Hepatocyte (in vitro differentiated cells): Measurements from ENCODE around the gene DLX3. TPM values are rescaled to one million over a fixed set of nuclear protein-coding genes. Genes with fewer than 3 reads are reported as not detected.

ENCODE experiments used
- DNase-seq: peaks from one replicate; pipeline ENCODE4 v3.0.0-alpha.2; 2016; ENCODE audit warnings: low spot score
- H2AFZ ChIP-seq: fragments of 200-600 bp; sonication (generic); 2 replicates; pipeline ENCODE4 v1.6.0; 2016; ENCODE audit warnings: antibody characterized with exemption, mild to moderate bottlenecking
- H3K27ac ChIP-seq: fragments of 200-600 bp; sonication (generic); 2 replicates; pipeline ENCODE4 v1.5.1; 2016; ENCODE audit warnings: mild to moderate bottlenecking
- H3K27me3 ChIP-seq: fragments of 200-600 bp; sonication (generic); 2 replicates; pipeline ENCODE4 v1.6.1; 2016
- H3K36me3 ChIP-seq: fragments of 200-600 bp; sonication (generic); replicated peaks from 2 replicates; pipeline ENCODE4 v1.5.1; 2016; ENCODE audit warnings: low read depth; ENCODE audit not compliant: insufficient read depth
- H3K4me1 ChIP-seq: fragments of 200-600 bp; sonication (generic); 2 replicates; pipeline ENCODE4 v1.5.1; 2016; ENCODE audit warnings: mild to moderate bottlenecking, moderate library complexity; ENCODE audit not compliant: insufficient read depth
- H3K4me2 ChIP-seq: fragments of 200-600 bp; sonication (generic); 2 replicates; pipeline ENCODE4 v1.6.0; 2016
- H3K4me3 ChIP-seq: fragments of 200-600 bp; sonication (generic); 2 replicates; pipeline ENCODE4 v1.5.1; 2016; ENCODE audit warnings: mild to moderate bottlenecking
- H3K79me2 ChIP-seq: fragments of 200-600 bp; sonication (generic); 2 replicates; pipeline ENCODE4 v1.6.0; 2017; ENCODE audit warnings: mild to moderate bottlenecking
- H3K9me2 ChIP-seq: fragments of 200-600 bp; sonication (generic); replicated peaks from 2 replicates; pipeline ENCODE4 v1.6.0; 2017; ENCODE audit warnings: mild to moderate bottlenecking; ENCODE audit not compliant: insufficient read depth
- H3K9me3 ChIP-seq: fragments of 200-600 bp; sonication (generic); 2 replicates; pipeline ENCODE4 v1.5.1; 2016; ENCODE audit warnings: low read depth, mild to moderate bottlenecking
- H4K20me1 ChIP-seq: fragments of 200-600 bp; sonication (generic); 2 replicates; pipeline ENCODE4 v1.6.0; 2016; ENCODE audit warnings: mild to moderate bottlenecking; ENCODE audit not compliant: insufficient read depth, poor library complexity, severe bottlenecking
- CTCF ChIP-seq: fragments of 200-600 bp; sonication (generic); IDR thresholded peaks from 2 replicates; pipeline ENCODE4 v1.5.1; 2016; ENCODE audit warnings: antibody characterized with exemption, mild to moderate bottlenecking; ENCODE audit not compliant: poor library complexity
- EZH2 ChIP-seq: fragments of 200-600 bp; sonication (generic); IDR thresholded peaks from 2 replicates; pipeline ENCODE4 v1.6.1; 2016; ENCODE audit warnings: antibody characterized with exemption, mild to moderate bottlenecking, borderline replicate concordance
- EZH2phosphoT487 ChIP-seq: fragments of 200-600 bp; sonication (generic); IDR thresholded peaks from one replicate; pipeline ENCODE4 v1.6.1; 2018; ENCODE audit warnings: antibody characterized with exemption, mild to moderate bottlenecking, low read depth, moderate library complexity; ENCODE audit not compliant: unreplicated experiment, severe bottlenecking
- WGBS: methylation state at CpG from one replicate; pipeline ENCODE4 v1.1.6; 2016; ENCODE audit warnings: low lambda C conversion rate; ENCODE audit errors: missing lambda C conversion rate; 5-methylcytosine and 5-hydroxymethylcytosine counted together
- polyA plus RNA-seq: library from polyadenylated mRNA; unstranded; fragments of >200 nt; fragmentation: Nextera tagmentation; extraction: Ambion mirVana; gene quantifications from 2 replicates; pipeline ENCODE4 v1.2.1, GENCODE V29; 2016
- total RNA-seq: library from RNA; depleted of rRNA; stranded (reverse); fragments of >200 nt; gene quantifications from 2 replicates; pipeline ENCODE4 v1.2.3, GENCODE V29; 2014

Gene DLX3
- total and polyA plus RNA-seq, 2 experiments from 2014 or later: 0.37 to 1.1 TPM

- H3K27ac ChIP-seq: no peak overlapping the region
- DNase-seq: no peak
- no peaks in the 10 kb centered on the region for H3K9me3 ChIP-seq
- H2AFZ ChIP-seq: no peak overlapping the region
- peaks cover 6% of the 10 kb centered on the region for H3K4me1 ChIP-seq
- H3K79me2 ChIP-seq: no peaks in the 10 kb centered on the region
- WGBS: 70% methylated on average over 6 of the region's 6 CpGs
- TF ChIP-seq EZH2: no peak
- no peak for TF ChIP-seq EZH2phosphoT487
- no peak for TF ChIP-seq CTCF
- no peak overlapping the region for H3K4me2 ChIP-seq
- H3K36me3 ChIP-seq: no peaks in the 10 kb centered on the region
- no peaks in the 10 kb centered on the region for H3K9me2 ChIP-seq
- no peaks in the 10 kb centered on the region for H4K20me1 ChIP-seq
- no peaks in the 10 kb centered on the region for H3K27me3 ChIP-seq
- H3K4me3 ChIP-seq: no peak overlapping the region
These were observed 27.6 kb upstream of the DLX3 start for GRCh38 chr17:50022463-50023130.

- Histone ChIP-seq H3K4me1 (no peaks in the 10 kb centered on the region), H2AFZ (no peak overlapping the region), H3K36me3 (no peaks in the 10 kb centered on the region), H3K9me2 (no peaks in the 10 kb centered on the region), H3K4me3 (no peak overlapping the region), H3K27me3 (no peaks in the 10 kb centered on the region), H3K9me3 (no peaks in the 10 kb centered on the region), H3K4me2 (no peak overlapping the region), H4K20me1 (no peaks in the 10 kb centered on the region), H3K79me2 (no peaks in the 10 kb centered on the region), H3K27ac (no peak overlapping the region)
- WGBS: 92% methylated on average over 6 of the region's 6 CpGs
- TF ChIP-seq CTCF (no peak), EZH2phosphoT487 (no peak), EZH2 (no peak)
- no peak for DNase-seq
These were observed 26.8 kb upstream of the DLX3 start for GRCh38 chr17:50021681-50022370.

- Histone ChIP-seq H3K4me2 (no peak overlapping the region), H3K4me3 (no peak overlapping the region), H3K9me3 (no peaks in the 10 kb centered on the region), H3K79me2 (no peaks in the 10 kb centered on the region), H3K4me1 (no peaks in the 10 kb centered on the region), H2AFZ (no peak overlapping the region), H3K9me2 (no peaks in the 10 kb centered on the region), H3K27me3 (no peaks in the 10 kb centered on the region), H3K36me3 (no peaks in the 10 kb centered on the region), H4K20me1 (no peaks in the 10 kb centered on the region), H3K27ac (no peak overlapping the region)
- no peak for DNase-seq
- TF ChIP-seq EZH2phosphoT487 (no peak), CTCF (no peak), EZH2 (no peak)
- WGBS: 76% methylated on average over 13 of the region's 13 CpGs
These were observed 26.0 kb upstream of the DLX3 start for GRCh38 chr17:50020841-50021599.
